Thyroid gland (tissue), 4 donors: ENCODE measurements around the gene FRMD4A. TPM values are rescaled to one million over a fixed set of nuclear protein-coding genes. Genes with fewer than 3 reads are reported as not detected.

Experiments used
- DNase-seq, 2 donors: peaks; one replicate each; pipeline ENCODE4 v3.0.0-alpha.2; 2019
- H3K27ac ChIP-seq, 3 donors: fragments of 200-600 bp; sonication (generic); 1 replicate in 2 of 3; 2 replicates in 1 of 3; pipeline ENCODE4 v1.5.1; 2016 to 2019; ENCODE audit warnings: mild to moderate bottlenecking in 1 of 3, moderate library complexity in 1 of 3
- H3K27me3 ChIP-seq: fragments of 200-600 bp; sonication (generic); one replicate; pipeline ENCODE4 v1.5.1; 2019
- H3K36me3 ChIP-seq, 2 donors: fragments of 200-600 bp; sonication (generic); one replicate each; pipeline ENCODE4 v1.5.1; 2016 to 2019
- H3K4me1 ChIP-seq, 2 donors: fragments of 200-600 bp; sonication (generic); one replicate each; pipeline ENCODE4 v1.5.1; 2017 to 2019
- H3K4me3 ChIP-seq, 3 donors: fragments of 200-600 bp; sonication (generic); replicated peaks in 1 of 3; 1 replicate in 2 of 3; 2 replicates in 1 of 3; pipeline ENCODE4 v1.5.1; 2016; ENCODE audit warnings: mild to moderate bottlenecking in 1 of 3
- H3K9me3 ChIP-seq: fragments of 200-600 bp; sonication (generic); one replicate; pipeline ENCODE4 v1.5.1; 2017
- POLR2A ChIP-seq, 2 donors: fragments of 450-650 bp; IDR thresholded peaks; one replicate each; pipeline ENCODE4 v1.6.1; 2017; ENCODE audit warnings: antibody characterized with exemption in 2 of 2, mild to moderate bottlenecking in 2 of 2, moderate library complexity in 1 of 2
- WGBS, 2 donors: methylation state at CpG; one replicate each; pipeline ENCODE4 v1.1.5; 2017; 5-methylcytosine and 5-hydroxymethylcytosine counted together
- intact Hi-C: fragments of 100-400 bp; cut with DNase I; formaldehyde crosslinking; loops from one replicate; pipeline ENCODE4 v1.15.1; 2023
- total RNA-seq, 4 donors: library from RNA; depleted of rRNA; stranded (reverse); fragments of >200 nt; gene quantifications; one replicate each; pipeline ENCODE4 v1.2.3, GENCODE V29; 2016
- TF ChIP-seq, protein P1 (sequence below), 6 experiments: fragments of 200-600 bp in 3 of 6; fragments of 450-650 bp in 3 of 6; sonication (generic) in 3 of 6; IDR thresholded peaks; one replicate each; pipeline ENCODE4 v1.5.1; 2016 to 2019; ENCODE audit warnings: antibody characterized with exemption in 6 of 6, mild to moderate bottlenecking in 2 of 6, inconsistent platforms in 1 of 6, moderate library complexity in 1 of 6

The FRMD4A gene
- total RNA-seq, 4 donors from 2014 or later = 10.6 to 18.6 (median 16.3) TPM

DNA sequence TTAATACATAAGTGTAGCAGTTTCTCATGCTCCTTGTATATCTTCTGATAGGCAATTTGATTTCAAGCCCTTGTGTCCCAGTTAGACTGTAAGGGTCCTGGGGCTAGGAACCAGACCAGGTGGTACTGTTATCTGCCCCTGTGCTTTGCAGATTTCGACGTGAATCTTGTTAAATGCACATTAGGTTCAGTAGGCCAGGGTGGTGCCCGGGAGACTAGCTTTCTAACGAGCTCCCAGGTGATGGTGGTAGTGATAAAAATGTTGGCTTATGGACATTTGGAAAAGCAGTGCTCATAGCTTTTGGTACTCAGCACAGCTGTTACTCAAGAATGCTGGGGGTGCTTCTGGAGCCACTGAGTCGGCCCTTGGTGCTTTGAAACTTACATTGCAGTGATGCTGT is 679.8 kb downstream of the FRMD4A start:
- H3K9me3 ChIP-seq = no peaks in the 10 kb centered on the region
- DNase-seq = no peak
- TF ChIP-seq POLR2A (IDR thresholded peaks at IDR 0.05) = no peak
- TF ChIP-seq, protein P1, sequence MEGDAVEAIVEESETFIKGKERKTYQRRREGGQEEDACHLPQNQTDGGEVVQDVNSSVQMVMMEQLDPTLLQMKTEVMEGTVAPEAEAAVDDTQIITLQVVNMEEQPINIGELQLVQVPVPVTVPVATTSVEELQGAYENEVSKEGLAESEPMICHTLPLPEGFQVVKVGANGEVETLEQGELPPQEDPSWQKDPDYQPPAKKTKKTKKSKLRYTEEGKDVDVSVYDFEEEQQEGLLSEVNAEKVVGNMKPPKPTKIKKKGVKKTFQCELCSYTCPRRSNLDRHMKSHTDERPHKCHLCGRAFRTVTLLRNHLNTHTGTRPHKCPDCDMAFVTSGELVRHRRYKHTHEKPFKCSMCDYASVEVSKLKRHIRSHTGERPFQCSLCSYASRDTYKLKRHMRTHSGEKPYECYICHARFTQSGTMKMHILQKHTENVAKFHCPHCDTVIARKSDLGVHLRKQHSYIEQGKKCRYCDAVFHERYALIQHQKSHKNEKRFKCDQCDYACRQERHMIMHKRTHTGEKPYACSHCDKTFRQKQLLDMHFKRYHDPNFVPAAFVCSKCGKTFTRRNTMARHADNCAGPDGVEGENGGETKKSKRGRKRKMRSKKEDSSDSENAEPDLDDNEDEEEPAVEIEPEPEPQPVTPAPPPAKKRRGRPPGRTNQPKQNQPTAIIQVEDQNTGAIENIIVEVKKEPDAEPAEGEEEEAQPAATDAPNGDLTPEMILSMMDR (IDR thresholded peaks at IDR 0.05) = no peak
- H3K4me3 ChIP-seq = no peak overlapping the region
- no peaks in the 10 kb centered on the region for H3K27me3 ChIP-seq
- H3K4me1 ChIP-seq = no peaks in the 10 kb centered on the region
- H3K36me3 ChIP-seq = peaks cover 16 to 33% of the 10 kb centered on the region in 2 donors
- WGBS, 2 donors = 75 to 76% methylated on average over 5 of the region's 5 CpGs
- no peak overlapping the region for H3K27ac ChIP-seq
- intact Hi-C loops = loop anchor here (10.0 kb wide), 1 partner anchor 444 kb away; no protein-coding TSS in a partner anchor

DNA sequence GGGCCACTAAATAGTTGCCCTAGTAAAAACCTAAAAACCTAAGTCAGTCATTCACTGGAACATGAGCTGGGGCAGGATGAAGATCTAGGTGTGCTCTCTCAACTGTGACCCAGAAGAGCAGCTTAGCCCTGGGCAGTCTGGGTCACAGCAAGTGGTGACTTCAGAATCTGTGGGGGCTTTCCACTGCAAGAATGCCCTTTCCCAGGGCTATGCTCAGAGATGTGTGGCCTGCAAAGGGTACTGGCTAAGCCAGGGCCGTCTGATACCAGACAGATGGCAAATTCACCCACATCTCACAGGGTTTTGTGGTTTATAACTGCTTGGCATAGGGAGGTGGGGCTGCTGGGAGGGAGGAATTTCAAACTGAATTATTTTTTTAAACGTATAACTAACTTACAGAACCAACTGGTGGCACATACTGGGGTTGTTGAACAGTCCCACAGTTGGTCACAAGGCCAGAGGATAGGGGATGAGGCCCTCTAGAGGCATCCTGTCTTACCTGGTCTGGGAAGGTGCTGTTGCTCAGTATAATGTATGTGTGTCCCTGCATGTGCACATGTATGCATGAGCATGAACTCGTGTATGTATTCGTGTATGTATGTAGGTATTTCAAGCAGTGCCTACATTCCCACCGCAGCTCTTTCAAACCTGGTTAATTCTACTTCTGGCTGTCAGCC is 680.7 kb downstream of the FRMD4A start:
- Histone ChIP-seq H3K9me3 (no peaks in the 10 kb centered on the region), H3K4me1 (no peaks in the 10 kb centered on the region), H3K27ac (no peak overlapping the region), H3K27me3 (no peaks in the 10 kb centered on the region), H3K36me3 (peaks cover 24 to 43% of the 10 kb centered on the region in 2 donors), H3K4me3 (no peak overlapping the region)
- no peak for DNase-seq
- intact Hi-C loops = loop anchor here (10.0 kb wide), 1 partner anchor 445 kb away; no protein-coding TSS in a partner anchor
- TF ChIP-seq POLR2A (IDR thresholded peaks at IDR 0.05) = no peak
- TF ChIP-seq, protein P1 (IDR thresholded peaks at IDR 0.05) = no peak
- WGBS, 2 donors = 77 to 87% methylated on average over 5 of the region's 5 CpGs

- Histone ChIP-seq H3K4me3 (no peak overlapping the region), H3K36me3 (peaks cover 24 to 37% of the 10 kb centered on the region in 2 donors), H3K27ac (no peak overlapping the region), H3K27me3 (no peaks in the 10 kb centered on the region), H3K9me3 (no peaks in the 10 kb centered on the region), H3K4me1 (no peaks in the 10 kb centered on the region)
- 85 to 93% methylated on average over 12 of the region's 12 CpGs for WGBS, 2 donors
- no peak for DNase-seq
- intact Hi-C loops = no loop called here
- no peak for TF ChIP-seq POLR2A (IDR thresholded peaks at IDR 0.05)
- TF ChIP-seq, protein P1 (IDR thresholded peaks at IDR 0.05) = no peak
Measured at GRCh38 chr10:13648425-13648824, 682.3 kb downstream of the FRMD4A start.

- WGBS, 2 donors = 95 to 96% methylated on average over 9 of the region's 9 CpGs
- Histone ChIP-seq H3K4me1 (no peaks in the 10 kb centered on the region), H3K27me3 (no peaks in the 10 kb centered on the region), H3K27ac (no peak overlapping the region), H3K4me3 (no peak overlapping the region), H3K36me3 (peaks cover 17 to 34% of the 10 kb centered on the region in 2 donors), H3K9me3 (no peaks in the 10 kb centered on the region)
- intact Hi-C loops = no loop called here
- TF ChIP-seq POLR2A (IDR thresholded peaks at IDR 0.05) = no peak
- TF ChIP-seq, protein P1 (IDR thresholded peaks at IDR 0.05) = no peak
- no peak for DNase-seq
Measured at GRCh38 chr10:13644866-13645265, 685.9 kb downstream of the FRMD4A start.

GRCh38 chr10:13643016-13643415 is 687.7 kb downstream of the FRMD4A start:
- DNase-seq = no peak
- intact Hi-C loops = no loop called here
- WGBS, 2 donors = 88 to 94% methylated on average over 7 of the region's 7 CpGs
- H3K4me3 ChIP-seq = no peak overlapping the region
- H3K36me3 ChIP-seq = peaks cover 17 to 25% of the 10 kb centered on the region in 2 donors
- no peak for TF ChIP-seq POLR2A (IDR thresholded peaks at IDR 0.05)
- TF ChIP-seq, protein P1 (IDR thresholded peaks at IDR 0.05) = no peak
- no peak overlapping the region for H3K27ac ChIP-seq
- no peaks in the 10 kb centered on the region for H3K4me1 ChIP-seq
- H3K27me3 ChIP-seq = no peaks in the 10 kb centered on the region
- H3K9me3 ChIP-seq = no peaks in the 10 kb centered on the region
